Caco-2 (cell line): ENCODE measurements around the gene ARHGAP9. TPM values are rescaled to one million over a fixed set of nuclear protein-coding genes. Genes with fewer than 3 reads are reported as not detected.

Experiments
- BruUV-seq: library from RNA; stranded (reverse); fragments of 400-500 nt; replicated peaks from 2 replicates; lab custom pipeline; 2021; lab: Mats Ljungman, UMichigan
- CTCF ChIA-PET: fragments of 300-600 bp; sonication (Branson Sonifier 250); formaldehyde crosslinking; loops from one replicate; lab custom pipeline; 2022; ENCODE audit warnings: antibody characterized with exemption; lab: Charles Lee
- POLR2A ChIA-PET: fragments of 300-600 bp; sonication (Branson Sonifier 250); formaldehyde crosslinking; loops from one replicate; lab custom pipeline; 2022; ENCODE audit warnings: antibody characterized with exemption; lab: Charles Lee
- DNase-seq, 2 experiments: peaks; one replicate each; pipeline versions ENCODE4 v3.0.0 to v3.0.0-alpha.2; 2020 to 2022
- H3K27me3 ChIP-seq: replicated peaks from 2 replicates; pipeline ENCODE4 v1.6.0; 2011; ENCODE audit warnings: low read length; ENCODE audit not compliant: control insufficient read depth, insufficient read depth
- H3K36me3 ChIP-seq: 2 replicates; pipeline ENCODE4 v1.5.1; 2011; ENCODE audit warnings: low read length; ENCODE audit not compliant: control insufficient read depth, insufficient read depth
- H3K4me1 ChIP-seq: fragments of 250-450 bp; sonication (Bioruptor Pico); 2 replicates; pipeline ENCODE4 v1.5.1; 2020; ENCODE audit warnings: mild to moderate bottlenecking
- H3K4me3 ChIP-seq: 2 replicates; pipeline ENCODE4 v1.5.1; 2011; ENCODE audit warnings: low read depth, mild to moderate bottlenecking, control low read depth, low read length
- H3K9me3 ChIP-seq: fragments of 250-450 bp; sonication (Bioruptor Pico); 2 replicates; pipeline ENCODE4 v1.5.1; 2020; ENCODE audit warnings: mild to moderate bottlenecking, moderate library complexity
- H3K27ac Mint-ChIP-seq: one replicate; pipeline ENCODE4 v1.8.0; 2022; ENCODE audit warnings: mixed read lengths; ENCODE audit not compliant: unreplicated experiment
- H3K27me3 Mint-ChIP-seq: one replicate; pipeline ENCODE4 v1.8.0; 2022; ENCODE audit warnings: mixed read lengths; ENCODE audit not compliant: insufficient read depth, unreplicated experiment
- H3K36me3 Mint-ChIP-seq: one replicate; pipeline ENCODE4 v1.8.0; 2022; ENCODE audit warnings: mild to moderate bottlenecking, mixed read lengths; ENCODE audit not compliant: insufficient read depth, unreplicated experiment
- H3K4me1 Mint-ChIP-seq: one replicate; pipeline ENCODE4 v1.8.0; 2022; ENCODE audit warnings: low read depth, mixed read lengths; ENCODE audit not compliant: unreplicated experiment
- H3K4me3 Mint-ChIP-seq: one replicate; pipeline ENCODE4 v1.8.0; 2022; ENCODE audit warnings: mild to moderate bottlenecking, moderate library complexity, mixed read lengths; ENCODE audit not compliant: unreplicated experiment
- H3K9me3 Mint-ChIP-seq: one replicate; pipeline ENCODE4 v1.8.0; 2022; ENCODE audit warnings: mixed read lengths; ENCODE audit not compliant: unreplicated experiment
- CTCF ChIP-seq, 2 experiments: fragments of 200-600 bp in 1 of 2; IDR thresholded peaks; 1 replicate in 1 of 2; 2 replicates in 1 of 2; pipeline versions ENCODE4 v1.5.1 to v1.8.0; 2011 to 2022; ENCODE audit warnings: antibody characterized with exemption in 1 of 2, control low read depth in 1 of 2, inconsistent platforms in 1 of 2, low read depth in 1 of 2, low read length in 1 of 2, mild to moderate bottlenecking in 1 of 2, moderate library complexity in 1 of 2; ENCODE audit not compliant: insufficient read depth in 1 of 2, severe bottlenecking in 1 of 2, unreplicated experiment in 1 of 2
- intact Hi-C: fragments of 100-400 bp; cut with micrococcal nuclease; formaldehyde crosslinking; loops from one replicate; pipeline ENCODE4 v1.10.0; 2022; ENCODE audit not compliant: unreplicated experiment
- total RNA-seq: library from RNA; stranded (reverse); gene quantifications from 2 replicates; pipeline ENCODE4 v1.2.3, GENCODE V29; 2022

ARHGAP9 gene
- total RNA-seq, 1 experiment from 2014 or later = 0.75 TPM

- ChIA-PET POLR2A (no interaction called here), CTCF (interaction anchor here (0.8 to 1.2 kb wide), 3 partner anchors 10 to 249 kb away, joined by 3 to 5 read pairs (median 3); no protein-coding TSS in a partner anchor)
- Mint-ChIP-seq H3K36me3 (no peaks in the 10 kb centered on the region), H3K4me3 (peak overlapping the region; percentile 81), H3K4me1 (peaks cover 14% of the 10 kb centered on the region), H3K27ac (peak overlapping the region; percentile 49), H3K9me3 (no peaks in the 10 kb centered on the region), H3K27me3 (peaks cover 17% of the 10 kb centered on the region)
- Histone ChIP-seq H3K4me1 (peaks cover 10% of the 10 kb centered on the region), H3K36me3 (no peaks in the 10 kb centered on the region), H3K4me3 (peak overlapping the region; percentile 43), H3K9me3 (no peaks in the 10 kb centered on the region), H3K27me3 (no peaks in the 10 kb centered on the region)
- TF ChIP-seq CTCF (IDR thresholded peaks at IDR 0.05; ENCODE audit: insufficient read depth in 1 of 2, low read depth in 1 of 2, low read length in 1 of 2, severe bottlenecking in 1 of 2, unreplicated experiment in 1 of 2) = peak; percentile 83 to 95
- BruUV-seq = no TSS peak
- peak; percentile 92 to 93 for DNase-seq
- intact Hi-C loops = loop anchor here (1.0 kb wide), 1 partner anchor 249 kb away; no protein-coding TSS in a partner anchor
Observed at GRCh38 chr12:57462251-57462911, 17.3 kb downstream of the ARHGAP9 start.

GRCh38 chr12:57461917-57462250 lies 17.8 kb downstream of the ARHGAP9 start:
- Mint-ChIP-seq H3K27me3 (peaks cover 13% of the 10 kb centered on the region), H3K9me3 (no peaks in the 10 kb centered on the region), H3K36me3 (no peaks in the 10 kb centered on the region), H3K27ac (no peak overlapping the region), H3K4me1 (peaks cover 15% of the 10 kb centered on the region), H3K4me3 (peak overlapping the region; percentile 81)
- Histone ChIP-seq H3K9me3 (no peaks in the 10 kb centered on the region), H3K4me3 (peak overlapping the region; percentile 43), H3K4me1 (peaks cover 10% of the 10 kb centered on the region), H3K36me3 (no peaks in the 10 kb centered on the region), H3K27me3 (no peaks in the 10 kb centered on the region)
- TF ChIP-seq CTCF (IDR thresholded peaks at IDR 0.05; ENCODE audit: insufficient read depth in 1 of 2, low read depth in 1 of 2, low read length in 1 of 2, severe bottlenecking in 1 of 2, unreplicated experiment in 1 of 2) = no peak
- no peak for DNase-seq
- POLR2A ChIA-PET = no interaction called here
- BruUV-seq = no TSS peak
- intact Hi-C loops = loop anchor here (1.0 kb wide), 1 partner anchor 249 kb away; no protein-coding TSS in a partner anchor
- CTCF ChIA-PET = interaction anchor here (0.8 to 1.2 kb wide), 2 partner anchors 9 to 248 kb away, joined by 3 to 5 read pairs; no protein-coding TSS in a partner anchor

GRCh38 chr12:57461276-57461916 lies 18.3 kb downstream of the ARHGAP9 start:
- peak overlapping the region; percentile 81 for H3K4me3 Mint-ChIP-seq
- H3K4me1 ChIP-seq = peaks cover 10% of the 10 kb centered on the region
- no peak for DNase-seq
- ChIA-PET POLR2A (no interaction called here), CTCF (interaction anchor here (0.6 to 1.2 kb wide), 3 partner anchors 9 to 781 kb away, joined by 3 to 5 read pairs (median 5); no protein-coding TSS in a partner anchor)
- no peaks in the 10 kb centered on the region for H3K9me3 Mint-ChIP-seq
- no TSS peak for BruUV-seq
- H3K4me1 Mint-ChIP-seq = peaks cover 20% of the 10 kb centered on the region
- H3K4me3 ChIP-seq = peak overlapping the region; percentile 43
- no peaks in the 10 kb centered on the region for H3K9me3 ChIP-seq
- intact Hi-C loops = no loop called here
- no peak for TF ChIP-seq CTCF (IDR thresholded peaks at IDR 0.05; ENCODE audit: insufficient read depth in 1 of 2, low read depth in 1 of 2, low read length in 1 of 2, severe bottlenecking in 1 of 2, unreplicated experiment in 1 of 2)
- no peaks in the 10 kb centered on the region for H3K36me3 ChIP-seq
- H3K27me3 Mint-ChIP-seq = peaks cover 13% of the 10 kb centered on the region
- H3K36me3 Mint-ChIP-seq = no peaks in the 10 kb centered on the region
- no peak overlapping the region for H3K27ac Mint-ChIP-seq
- H3K27me3 ChIP-seq = no peaks in the 10 kb centered on the region
